ENCODE results near the gene HOXC11.

HOXC11 gene

GRCh38 chr12:54011665-54012532, 39.0 kb downstream of the HOXC11 start:
- no peak for DNase-seq

GRCh38 chr12:54012631-54013409, 39.9 kb downstream of the HOXC11 start:
- DNase-seq: no peak

- DNase-seq: no peak
These were observed 41.6 kb downstream of the HOXC11 start for GRCh38 chr12:54014377-54015017.

- DNase-seq: no peak
These were observed 42.3 kb downstream of the HOXC11 start for GRCh38 chr12:54015018-54015931.

- DNase-seq: no peak
These were observed 43.1 kb downstream of the HOXC11 start for GRCh38 chr12:54016051-54016450.

GRCh38 chr12:54016478-54016964, 43.6 kb downstream of the HOXC11 start:
- no peak for DNase-seq

GRCh38 chr12:54017027-54017788, 44.3 kb downstream of the HOXC11 start:
- no peak for DNase-seq

GRCh38 chr12:54017878-54018467, 45.0 kb downstream of the HOXC11 start:
- DNase-seq: peak; percentile 65

- DNase-seq: no peak
These were observed 45.6 kb downstream of the HOXC11 start for GRCh38 chr12:54018468-54018984.

GRCh38 chr12:54019091-54019811, 46.3 kb downstream of the HOXC11 start:
- DNase-seq: no peak

GRCh38 chr12:54019924-54020590, 47.1 kb downstream of the HOXC11 start:
- DNase-seq: no peak

- DNase-seq: no peak
These were observed 47.9 kb downstream of the HOXC11 start for GRCh38 chr12:54020591-54021405.

GRCh38 chr12:54021432-54022013, 48.6 kb downstream of the HOXC11 start:
- DNase-seq: no peak

GRCh38 chr12:54022960-54023884, 50.3 kb downstream of the HOXC11 start:
- DNase-seq: no peak

- DNase-seq: no peak
These were observed 51.2 kb downstream of the HOXC11 start for GRCh38 chr12:54024127-54024526.

- no peak for DNase-seq
These were observed 51.8 kb downstream of the HOXC11 start for GRCh38 chr12:54024581-54025305.
